Measurements from ENCODE around the gene NPTX1.

The NPTX1 gene

GRCh38 chr17:80458016-80458415 is 18.4 kb downstream of the NPTX1 start:
- DNase-seq, result no peak

- no peak for DNase-seq
These were observed 19.1 kb downstream of the NPTX1 start for GRCh38 chr17:80457236-80457856.

- DNase-seq, result no peak
These were observed 19.8 kb downstream of the NPTX1 start for GRCh38 chr17:80456465-80457235.

- no peak for DNase-seq
These were observed 20.6 kb downstream of the NPTX1 start for GRCh38 chr17:80455784-80456183.

- no peak for DNase-seq
These were observed 21.1 kb downstream of the NPTX1 start for GRCh38 chr17:80455336-80455710.

GRCh38 chr17:80454557-80455335 is 21.7 kb downstream of the NPTX1 start:
- DNase-seq, result peak; percentile 96

- DNase-seq, result no peak
These were observed 22.3 kb downstream of the NPTX1 start for GRCh38 chr17:80453998-80454556.

GRCh38 chr17:80453126-80453997 is 23.0 kb downstream of the NPTX1 start:
- no peak for DNase-seq

- DNase-seq, result no peak
These were observed 24.1 kb downstream of the NPTX1 start for GRCh38 chr17:80452173-80452915.

- DNase-seq, result no peak
These were observed 25.2 kb downstream of the NPTX1 start for GRCh38 chr17:80451104-80451775.

- no peak for DNase-seq
These were observed 26.4 kb downstream of the NPTX1 start for GRCh38 chr17:80449930-80450576.

- no peak for DNase-seq
These were observed 27.0 kb downstream of the NPTX1 start for GRCh38 chr17:80449194-80449929.

- DNase-seq, result no peak
These were observed 28.6 kb downstream of the NPTX1 start for GRCh38 chr17:80447790-80448189.

- no peak for DNase-seq
These were observed 29.6 kb downstream of the NPTX1 start for GRCh38 chr17:80446645-80447405.

GRCh38 chr17:80445726-80446110 is 30.7 kb downstream of the NPTX1 start:
- DNase-seq, result no peak

GRCh38 chr17:80445007-80445725 is 31.2 kb downstream of the NPTX1 start:
- DNase-seq, result no peak

- no peak for DNase-seq
These were observed 31.8 kb downstream of the NPTX1 start for GRCh38 chr17:80444644-80444979.

GRCh38 chr17:80443916-80444643 is 32.3 kb downstream of the NPTX1 start:
- no peak for DNase-seq
